GM12872 (cell line): ENCODE results near the gene SLC4A3.

Experiments used
- CTCF ChIP-seq: IDR thresholded peaks from 3 replicates; pipeline ENCODE4 v1.5.1; 2011; ENCODE audit warnings: low read depth, mild to moderate bottlenecking, low read length, moderate library complexity; ENCODE audit not compliant: insufficient read depth

SLC4A3 gene

GRCh38 chr2:219662566-219662965 is 35.1 kb downstream of the SLC4A3 start:
- no peak for TF ChIP-seq CTCF

GRCh38 chr2:219663116-219663762 is 35.8 kb downstream of the SLC4A3 start:
- TF ChIP-seq CTCF, result no peak

GRCh38 chr2:219664041-219664440 is 36.6 kb downstream of the SLC4A3 start:
- TF ChIP-seq CTCF, result no peak

GRCh38 chr2:219664944-219665343 is 37.5 kb downstream of the SLC4A3 start:
- no peak for TF ChIP-seq CTCF

- TF ChIP-seq CTCF, result no peak
Measured at GRCh38 chr2:219665926-219666325, 38.5 kb downstream of the SLC4A3 start.

- TF ChIP-seq CTCF, result no peak
Measured at GRCh38 chr2:219668316-219668715, 40.9 kb downstream of the SLC4A3 start.

- no peak for TF ChIP-seq CTCF
Measured at GRCh38 chr2:219670386-219670785, 43.0 kb downstream of the SLC4A3 start.
